BLaER1 treated with 17β-estradiol and CSF1 and Interleukin-3, amounts not matched to agents 10 nM and 100 nM (cell line): ENCODE data around the gene ARGLU1.

ENCODE experiments used
- H3K27ac ChIP-seq, 11 experiments: shearing (Covaris generic); formaldehyde crosslinking; 2 replicates each; pipeline ENCODE4 v1.8.1; 2022
- H3K27me3 ChIP-seq, 11 experiments: shearing (Covaris generic); formaldehyde crosslinking; 2 replicates each; pipeline ENCODE4 v1.8.1; 2022
- H3K36me3 ChIP-seq, 11 experiments: shearing (Covaris generic); formaldehyde crosslinking; 2 replicates each; pipeline ENCODE4 v1.8.1; 2022
- H3K4me1 ChIP-seq, 10 experiments: shearing (Covaris generic); formaldehyde crosslinking; 2 replicates each; pipeline ENCODE4 v1.8.1; 2022
- H3K4me2 ChIP-seq, 11 experiments: shearing (Covaris generic); formaldehyde crosslinking; 2 replicates each; pipeline ENCODE4 v1.8.1; 2022
- H3K4me3 ChIP-seq, 10 experiments: shearing (Covaris generic); formaldehyde crosslinking; 2 replicates each; pipeline ENCODE4 v1.8.1; 2022
- H3K9ac ChIP-seq, 11 experiments: shearing (Covaris generic); formaldehyde crosslinking; 2 replicates each; pipeline ENCODE4 v1.8.1; 2022
- H3K9me3 ChIP-seq, 11 experiments: shearing (Covaris generic); formaldehyde crosslinking; replicated peaks in 1 of 11; 2 replicates each; pipeline ENCODE4 v1.8.1; 2022
- H4K20me1 ChIP-seq, 11 experiments: shearing (Covaris generic); formaldehyde crosslinking; 2 replicates each; pipeline ENCODE4 v1.8.1; 2022
- Cebpa-rat ChIP-seq, 11 experiments: shearing (Covaris generic); IDR thresholded peaks; 2 replicates each; pipeline ENCODE4 v1.8.1; 2022

Gene ARGLU1

GRCh38 chr13:106593132-106593531 lies 25.2 kb upstream of the ARGLU1 start:
- no peak overlapping the region for H3K27ac ChIP-seq
- H3K9ac ChIP-seq, result no peak overlapping the region
- H3K27me3 ChIP-seq, result no peaks in the 10 kb centered on the region
- H3K4me1 ChIP-seq, result peaks cover 0 to 6% (median 0%) of the 10 kb centered on the region in 10 experiments; a peak in 4 of 20 replicates
- no peak overlapping the region for H3K4me3 ChIP-seq
- 0 out of 22 replicates have a peak overlapping the region, but pooled peaks of 3 of the 11 experiments have one; percentile 11 to 24 (median 12) for H3K4me2 ChIP-seq
- H4K20me1 ChIP-seq, result no peaks in the 10 kb centered on the region
- no peak for TF ChIP-seq Cebpa-rat (IDR thresholded peaks at IDR 0.05)
- peaks cover 4 to 14% (median 8%) of the 10 kb centered on the region in 11 experiments; a peak in 16 of 22 replicates for H3K9me3 ChIP-seq
- H3K36me3 ChIP-seq, result no peaks in the 10 kb centered on the region

- no peak overlapping the region for H3K4me3 ChIP-seq
- peaks cover 0 to 6% (median 0%) of the 10 kb centered on the region in 10 experiments; a peak in 4 of 20 replicates for H3K4me1 ChIP-seq
- no peaks in the 10 kb centered on the region for H4K20me1 ChIP-seq
- peaks cover 22 to 29% (median 27%) of the 10 kb centered on the region in 11 experiments for H3K9me3 ChIP-seq
- no peak for TF ChIP-seq Cebpa-rat (IDR thresholded peaks at IDR 0.05)
- H3K9ac ChIP-seq, result no peak overlapping the region
- no peaks in the 10 kb centered on the region for H3K27me3 ChIP-seq
- H3K27ac ChIP-seq, result no peak overlapping the region
- no peak overlapping the region for H3K4me2 ChIP-seq
- peaks cover 0 to 3% (median 0%) of the 10 kb centered on the region in 11 experiments; a peak in 2 of 22 replicates for H3K36me3 ChIP-seq
Observed at GRCh38 chr13:106591299-106591698, 23.4 kb upstream of the ARGLU1 start.

GRCh38 chr13:106589716-106590115 lies 21.8 kb upstream of the ARGLU1 start:
- Histone ChIP-seq H3K4me2 (no peak overlapping the region), H3K27me3 (no peaks in the 10 kb centered on the region)
- TF ChIP-seq Cebpa-rat (IDR thresholded peaks at IDR 0.05), result no peak

GRCh38 chr13:106588367-106588766 lies 20.4 kb upstream of the ARGLU1 start:
- Histone ChIP-seq H3K9me3 (peaks cover 50 to 57% (median 54%) of the 10 kb centered on the region in 11 experiments), H4K20me1 (no peaks in the 10 kb centered on the region), H3K9ac (no peak overlapping the region), H3K4me1 (peaks cover 0 to 6% (median 0%) of the 10 kb centered on the region in 10 experiments; a peak in 4 of 20 replicates), H3K36me3 (peaks cover 0 to 20% (median 7%) of the 10 kb centered on the region in 11 experiments; a peak in 7 of 22 replicates), H3K4me3 (no peak overlapping the region), H3K4me2 (no peak overlapping the region), H3K27ac (no peak overlapping the region), H3K27me3 (no peaks in the 10 kb centered on the region)
- TF ChIP-seq Cebpa-rat (IDR thresholded peaks at IDR 0.05), result no peak

More at GRCh38 chr13:106589716-106590115, 21.8 kb upstream of the ARGLU1 start:
- Histone ChIP-seq H4K20me1 (no peaks in the 10 kb centered on the region), H3K36me3 (peaks cover 0 to 11% (median 4%) of the 10 kb centered on the region in 11 experiments; a peak in 6 of 22 replicates), H3K4me3 (no peak overlapping the region), H3K9me3 (peaks cover 38 to 45% (median 43%) of the 10 kb centered on the region in 11 experiments), H3K9ac (no peak overlapping the region), H3K4me1 (peaks cover 0 to 6% (median 0%) of the 10 kb centered on the region in 10 experiments; a peak in 4 of 20 replicates), H3K27ac (no peak overlapping the region)

- Histone ChIP-seq H3K27me3 (no peaks in the 10 kb centered on the region), H3K4me3 (no peak overlapping the region), H3K4me1 (peaks cover 0 to under 1% (median 0%) of the 10 kb centered on the region in 10 experiments; a peak in 1 of 20 replicates), H4K20me1 (no peaks in the 10 kb centered on the region), H3K9me3 (peaks cover 55 to 62% (median 59%) of the 10 kb centered on the region in 11 experiments), H3K36me3 (peaks cover 0 to 20% (median 7%) of the 10 kb centered on the region in 11 experiments; a peak in 7 of 22 replicates), H3K9ac (no peak overlapping the region), H3K27ac (no peak overlapping the region), H3K4me2 (no peak overlapping the region)
- no peak for TF ChIP-seq Cebpa-rat (IDR thresholded peaks at IDR 0.05)
Observed at GRCh38 chr13:106587787-106588186, 19.9 kb upstream of the ARGLU1 start.

- Histone ChIP-seq H3K4me2 (no peak overlapping the region), H3K36me3 (peaks cover 0 to 20% (median 7%) of the 10 kb centered on the region in 11 experiments; a peak in 7 of 22 replicates), H3K9ac (no peak overlapping the region), H4K20me1 (no peaks in the 10 kb centered on the region), H3K27me3 (no peaks in the 10 kb centered on the region), H3K4me1 (no peaks in the 10 kb centered on the region), H3K27ac (no peak overlapping the region), H3K4me3 (0 out of 20 replicates have a peak overlapping the region, but pooled peaks of 1 of the 10 experiments have one; percentile 28), H3K9me3 (peaks cover 57 to 67% (median 63%) of the 10 kb centered on the region in 11 experiments)
- TF ChIP-seq Cebpa-rat (IDR thresholded peaks at IDR 0.05), result no peak
Observed at GRCh38 chr13:106586648-106587166, 18.8 kb upstream of the ARGLU1 start.

GRCh38 chr13:106581225-106581624 lies 13.3 kb upstream of the ARGLU1 start:
- H3K9me3 ChIP-seq, result peaks cover 36 to 66% (median 52%) of the 10 kb centered on the region in 11 experiments
- H4K20me1 ChIP-seq, result no peaks in the 10 kb centered on the region
- H3K27ac ChIP-seq, result no peak overlapping the region
- H3K36me3 ChIP-seq, result peaks cover 0 to 16% (median 8%) of the 10 kb centered on the region in 11 experiments; a peak in 7 of 22 replicates
- H3K4me1 ChIP-seq, result peaks cover 0 to 9% (median 0%) of the 10 kb centered on the region in 10 experiments; a peak in 2 of 20 replicates
- TF ChIP-seq Cebpa-rat (IDR thresholded peaks at IDR 0.05), result no peak
- H3K4me2 ChIP-seq, result no peak overlapping the region
- no peak overlapping the region for H3K9ac ChIP-seq
- no peaks in the 10 kb centered on the region for H3K27me3 ChIP-seq
- H3K4me3 ChIP-seq, result no peak overlapping the region

GRCh38 chr13:106575896-106576295 lies 8.0 kb upstream of the ARGLU1 start:
- no peak overlapping the region for H3K4me2 ChIP-seq
- H4K20me1 ChIP-seq, result no peaks in the 10 kb centered on the region
- H3K9me3 ChIP-seq, result peaks cover 17 to 46% (median 36%) of the 10 kb centered on the region in 11 experiments; a peak in 21 of 22 replicates
- H3K4me3 ChIP-seq, result no peak overlapping the region
- peaks cover 0 to 9% (median 0%) of the 10 kb centered on the region in 10 experiments; a peak in 2 of 20 replicates for H3K4me1 ChIP-seq
- H3K36me3 ChIP-seq, result peaks cover 0 to 22% (median 3%) of the 10 kb centered on the region in 11 experiments; a peak in 6 of 22 replicates
- no peaks in the 10 kb centered on the region for H3K27me3 ChIP-seq
- H3K27ac ChIP-seq, result no peak overlapping the region
- TF ChIP-seq Cebpa-rat (IDR thresholded peaks at IDR 0.05), result no peak
- no peak overlapping the region for H3K9ac ChIP-seq

GRCh38 chr13:106573868-106574267 lies 5.9 kb upstream of the ARGLU1 start:
- no peak for TF ChIP-seq Cebpa-rat (IDR thresholded peaks at IDR 0.05)
- peaks cover 0 to 22% (median 3%) of the 10 kb centered on the region in 11 experiments; a peak in 6 of 22 replicates for H3K36me3 ChIP-seq
- H3K4me2 ChIP-seq, result no peak overlapping the region
- H3K9ac ChIP-seq, result no peak overlapping the region
- H3K27ac ChIP-seq, result no peak overlapping the region
- no peak overlapping the region for H3K4me3 ChIP-seq
- peaks cover 0 to 14% (median 10%) of the 10 kb centered on the region in 10 experiments; a peak in 14 of 20 replicates for H3K4me1 ChIP-seq
- no peaks in the 10 kb centered on the region for H4K20me1 ChIP-seq
- no peaks in the 10 kb centered on the region for H3K27me3 ChIP-seq
- H3K9me3 ChIP-seq, result peaks cover 16 to 45% (median 35%) of the 10 kb centered on the region in 11 experiments
